HG03039 (cell line): ENCODE data around the gene ZNF462.

ENCODE experiments used
- ATAC-seq: cut with Tn5 transposase; IDR thresholded peaks from one replicate; pipeline ENCODE4 v1.9.1; 2021; ENCODE audit warnings: mild to moderate bottlenecking, moderate library complexity; ENCODE audit not compliant: unreplicated experiment

The ZNF462 gene

GRCh38 chr9:106921341-106921899 is 58.5 kb downstream of the ZNF462 start:
- ATAC-seq, result no peak

- no peak for ATAC-seq
These were observed 59.1 kb downstream of the ZNF462 start for GRCh38 chr9:106922026-106922425.

GRCh38 chr9:106925392-106925791 is 62.4 kb downstream of the ZNF462 start:
- no peak for ATAC-seq

- ATAC-seq, result no peak
These were observed 65.0 kb downstream of the ZNF462 start for GRCh38 chr9:106927916-106928315.

- ATAC-seq, result no peak
These were observed 65.4 kb downstream of the ZNF462 start for GRCh38 chr9:106928350-106928749.

GRCh38 chr9:106929471-106930177 is 66.7 kb downstream of the ZNF462 start:
- no peak for ATAC-seq

- ATAC-seq, result no peak
These were observed 67.5 kb downstream of the ZNF462 start for GRCh38 chr9:106930477-106930876.

GRCh38 chr9:106931466-106931865 is 68.5 kb downstream of the ZNF462 start:
- ATAC-seq, result no peak

- ATAC-seq, result no peak
These were observed 69.2 kb downstream of the ZNF462 start for GRCh38 chr9:106932178-106932577.

GRCh38 chr9:106932675-106933074 is 69.7 kb downstream of the ZNF462 start:
- no peak for ATAC-seq

GRCh38 chr9:106933470-106933869 is 70.5 kb downstream of the ZNF462 start:
- no peak for ATAC-seq

- no peak for ATAC-seq
These were observed 71.7 kb downstream of the ZNF462 start for GRCh38 chr9:106934442-106935238.

- ATAC-seq, result no peak
These were observed 73.7 kb downstream of the ZNF462 start for GRCh38 chr9:106936680-106937079.

- ATAC-seq, result no peak
These were observed 79.0 kb downstream of the ZNF462 start for GRCh38 chr9:106941916-106942315.

- ATAC-seq, result no peak
These were observed 83.0 kb downstream of the ZNF462 start for GRCh38 chr9:106945727-106946660.

GRCh38 chr9:106947106-106947900 is 84.3 kb downstream of the ZNF462 start:
- no peak for ATAC-seq

GRCh38 chr9:106953174-106953573 is 90.2 kb downstream of the ZNF462 start:
- ATAC-seq, result no peak

GRCh38 chr9:106954558-106954957 is 91.6 kb downstream of the ZNF462 start:
- no peak for ATAC-seq

- no peak for ATAC-seq
These were observed 92.2 kb downstream of the ZNF462 start for GRCh38 chr9:106954974-106955850.
